ENCODE data around the gene FERMT2. TPM values are rescaled to one million over a fixed set of nuclear protein-coding genes. Genes with fewer than 3 reads are reported as not detected.

The FERMT2 gene
- total RNA-seq, 1 experiment from 2014 or later = 38.6 TPM

DNA sequence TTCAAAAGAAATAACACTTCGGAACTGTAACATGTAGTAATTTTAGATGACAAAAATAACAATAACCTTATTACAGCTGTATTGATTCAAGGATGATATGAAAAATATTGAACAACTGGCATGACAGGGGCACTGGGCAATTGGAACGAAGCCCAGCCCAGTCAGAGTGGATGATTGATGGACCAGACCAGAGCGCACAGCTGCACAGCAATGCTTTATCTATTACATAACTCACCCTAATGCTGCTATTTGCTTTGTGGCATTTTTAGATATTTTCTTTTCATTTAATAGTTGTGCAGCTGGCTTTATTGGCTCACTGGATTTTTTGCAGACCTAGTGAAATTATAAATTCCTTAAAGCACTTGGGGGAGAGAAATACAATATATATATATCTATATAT, 26.9 kb upstream of the FERMT2 start:
- Histone ChIP-seq H3F3A (ENCODE audit: low read length, unreplicated experiment) (no peaks in the 10 kb centered on the region), H3K4me1 (ENCODE audit: insufficient read depth, low read length) (0 out of 2 replicates have a peak, but pooled peaks cover 8% of the 10 kb centered on the region), H4K20me1 (ENCODE audit: low read length) (no peaks in the 10 kb centered on the region), H3K27ac (ENCODE audit: low read length) (no peak overlapping the region), H3K9me3 (ENCODE audit: low read length) (no peaks in the 10 kb centered on the region), H3K36me3 (ENCODE audit: low read depth, low read length) (no peaks in the 10 kb centered on the region), H3K4me3 (ENCODE audit: low read length) (no peak overlapping the region), H3K4me2 (ENCODE audit: low read length) (no peak overlapping the region), H2AFZ (ENCODE audit: low read length) (no peak overlapping the region), H3K9me2 (replicated peaks; ENCODE audit: low read length) (no peaks in the 10 kb centered on the region), H3K79me2 (ENCODE audit: low read length) (no peaks in the 10 kb centered on the region), H3K27me3 (ENCODE audit: low read length) (no peaks in the 10 kb centered on the region), H3K9ac (ENCODE audit: low read length) (no peak overlapping the region)
- TF ChIP-seq, protein P1, sequence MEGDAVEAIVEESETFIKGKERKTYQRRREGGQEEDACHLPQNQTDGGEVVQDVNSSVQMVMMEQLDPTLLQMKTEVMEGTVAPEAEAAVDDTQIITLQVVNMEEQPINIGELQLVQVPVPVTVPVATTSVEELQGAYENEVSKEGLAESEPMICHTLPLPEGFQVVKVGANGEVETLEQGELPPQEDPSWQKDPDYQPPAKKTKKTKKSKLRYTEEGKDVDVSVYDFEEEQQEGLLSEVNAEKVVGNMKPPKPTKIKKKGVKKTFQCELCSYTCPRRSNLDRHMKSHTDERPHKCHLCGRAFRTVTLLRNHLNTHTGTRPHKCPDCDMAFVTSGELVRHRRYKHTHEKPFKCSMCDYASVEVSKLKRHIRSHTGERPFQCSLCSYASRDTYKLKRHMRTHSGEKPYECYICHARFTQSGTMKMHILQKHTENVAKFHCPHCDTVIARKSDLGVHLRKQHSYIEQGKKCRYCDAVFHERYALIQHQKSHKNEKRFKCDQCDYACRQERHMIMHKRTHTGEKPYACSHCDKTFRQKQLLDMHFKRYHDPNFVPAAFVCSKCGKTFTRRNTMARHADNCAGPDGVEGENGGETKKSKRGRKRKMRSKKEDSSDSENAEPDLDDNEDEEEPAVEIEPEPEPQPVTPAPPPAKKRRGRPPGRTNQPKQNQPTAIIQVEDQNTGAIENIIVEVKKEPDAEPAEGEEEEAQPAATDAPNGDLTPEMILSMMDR (conservative IDR thresholded peaks at IDR 0.05; ENCODE audit: low read depth, low read length) = no peak
- no peak for TF ChIP-seq EZH2 (IDR thresholded peaks at IDR 0.05; ENCODE audit: low read length, unreplicated experiment)
- TF ChIP-seq EZH2phosphoT487 (IDR thresholded peaks at IDR 0.05; ENCODE audit: borderline replicate concordance, low read length) = no peak
- 0 out of 2 replicates have a peak, but pooled peaks have one; percentile 9 for ATAC-seq
- DNase-seq = no peak
- intact Hi-C loops (cut with micrococcal nuclease) = no loop called here
- CTCF ChIA-PET = no interaction called here
- no TSS peak for BruUV-seq (replicated peaks)
- POLR2A ChIA-PET (ENCODE audit: unreplicated experiment) = no interaction called here

DNA sequence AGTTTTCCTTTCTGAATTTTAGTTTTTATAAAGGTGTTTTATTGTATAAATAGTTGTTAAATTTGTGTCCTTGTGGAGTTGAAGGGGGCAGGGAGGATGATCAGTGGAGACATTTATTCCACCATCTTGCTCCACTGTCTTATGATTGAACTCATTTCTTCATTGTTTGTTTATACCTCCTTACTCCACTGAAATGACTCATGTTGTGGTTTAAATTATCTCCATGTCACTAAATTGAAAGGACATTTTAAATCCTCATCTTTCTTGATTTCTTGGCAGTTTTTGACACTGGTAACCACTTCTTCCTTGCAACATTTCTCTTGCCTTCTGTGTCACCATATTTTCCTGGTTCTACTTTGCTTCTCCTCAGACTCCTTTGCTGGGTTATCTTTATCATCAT, 23.6 kb upstream of the FERMT2 start:
- Histone ChIP-seq H2AFZ (ENCODE audit: low read length) (no peak overlapping the region), H3K36me3 (ENCODE audit: low read depth, low read length) (no peaks in the 10 kb centered on the region), H3F3A (ENCODE audit: low read length, unreplicated experiment) (no peaks in the 10 kb centered on the region), H3K27ac (ENCODE audit: low read length) (no peak overlapping the region), H3K4me2 (ENCODE audit: low read length) (peak overlapping the region; percentile 10; the same call in 1 of the 2 replicates), H3K4me3 (ENCODE audit: low read length) (no peak overlapping the region), H3K9me2 (replicated peaks; ENCODE audit: low read length) (no peaks in the 10 kb centered on the region), H3K27me3 (ENCODE audit: low read length) (no peaks in the 10 kb centered on the region), H3K79me2 (ENCODE audit: low read length) (no peaks in the 10 kb centered on the region), H3K9ac (ENCODE audit: low read length) (no peak overlapping the region), H4K20me1 (ENCODE audit: low read length) (no peaks in the 10 kb centered on the region), H3K4me1 (ENCODE audit: insufficient read depth, low read length) (0 out of 2 replicates have a peak, but pooled peaks cover 8% of the 10 kb centered on the region), H3K9me3 (ENCODE audit: low read length) (no peaks in the 10 kb centered on the region)
- intact Hi-C loops (cut with micrococcal nuclease) = no loop called here
- ChIA-PET CTCF (no interaction called here), POLR2A (ENCODE audit: unreplicated experiment) (no interaction called here)
- DNase-seq (peak; percentile 54), ATAC-seq (peak; percentile 83)
- BruUV-seq (replicated peaks) = no TSS peak
- TF ChIP-seq, protein P1 (conservative IDR thresholded peaks at IDR 0.05; ENCODE audit: low read depth, low read length) = no peak
- TF ChIP-seq EZH2 (IDR thresholded peaks at IDR 0.05; ENCODE audit: low read length, unreplicated experiment) (no peak), EZH2phosphoT487 (IDR thresholded peaks at IDR 0.05; ENCODE audit: borderline replicate concordance, low read length) (no peak)

DNA sequence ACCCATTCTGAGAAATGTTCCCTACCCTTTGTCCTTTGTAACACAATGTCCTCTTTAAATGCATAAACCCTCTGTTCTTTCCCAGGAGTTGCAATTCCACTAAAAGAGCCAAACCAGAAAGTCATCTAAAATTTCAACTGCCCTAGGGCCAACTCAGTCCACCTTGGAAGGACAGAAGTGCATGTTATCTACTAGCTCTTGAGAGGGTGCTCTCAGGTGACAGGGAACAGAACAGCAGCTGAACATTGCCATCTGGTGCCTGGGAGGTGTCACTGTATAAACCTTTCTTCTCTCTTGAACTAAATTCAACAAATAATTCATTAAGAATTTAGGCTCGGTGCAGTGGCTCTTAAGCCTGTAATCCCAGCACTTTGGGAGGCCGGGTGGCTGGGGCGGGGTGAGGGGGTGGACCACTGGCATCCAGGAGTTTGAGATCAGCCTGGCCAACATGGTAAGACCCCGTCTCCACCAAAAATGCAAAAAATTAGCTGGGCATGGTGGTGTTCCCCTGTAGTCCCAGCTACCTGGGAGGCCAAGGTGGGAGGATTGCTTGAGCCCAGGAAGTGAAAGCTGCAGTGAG, 10.3 kb upstream of the FERMT2 start:
- peak; percentile 88 for DNase-seq
- intact Hi-C loops (cut with micrococcal nuclease) = loop anchor here (1.0 to 10.0 kb wide), 6 partner anchors 62 to 486 kb away; partner anchors contain the start of gene DDHD1
- Histone ChIP-seq H3K9ac (ENCODE audit: low read length) (0 out of 2 replicates have a peak overlapping the region, but pooled peaks have one; percentile 2), H3K27ac (ENCODE audit: low read length) (peak overlapping the region; percentile 58), H4K20me1 (ENCODE audit: low read length) (no peaks in the 10 kb centered on the region), H3K36me3 (ENCODE audit: low read depth, low read length) (no peaks in the 10 kb centered on the region), H3K9me2 (replicated peaks; ENCODE audit: low read length) (no peaks in the 10 kb centered on the region; the same call in 1 of the 2 replicates), H3K9me3 (ENCODE audit: low read length) (no peaks in the 10 kb centered on the region), H3K4me3 (ENCODE audit: low read length) (peak overlapping the region; percentile 8; the same call in 1 of the 2 replicates), H3F3A (ENCODE audit: low read length, unreplicated experiment) (no peaks in the 10 kb centered on the region), H3K27me3 (ENCODE audit: low read length) (no peaks in the 10 kb centered on the region), H3K4me1 (ENCODE audit: insufficient read depth, low read length) (peaks cover 23% of the 10 kb centered on the region), H3K79me2 (ENCODE audit: low read length) (no peaks in the 10 kb centered on the region), H2AFZ (ENCODE audit: low read length) (peak overlapping the region; percentile 53), H3K4me2 (ENCODE audit: low read length) (peak overlapping the region; percentile 61)
- ChIA-PET CTCF (interaction anchor here (0.6 to 1.5 kb wide), 10 partner anchors 10 to 562 kb away, joined by 3 to 12 read pairs (median 7); partner anchors contain the start of gene FERMT2), POLR2A (ENCODE audit: unreplicated experiment) (interaction anchor here (0.5 to 1.0 kb wide), 5 partner anchors 54 to 233 kb away, joined by 3 to 5 read pairs (median 4); no protein-coding TSS in a partner anchor)
- no peak for TF ChIP-seq EZH2phosphoT487 (IDR thresholded peaks at IDR 0.05; ENCODE audit: borderline replicate concordance, low read length)
- TF ChIP-seq, protein P1 (conservative IDR thresholded peaks at IDR 0.05; ENCODE audit: low read depth, low read length) = peak; percentile 90
- TF ChIP-seq EZH2 (IDR thresholded peaks at IDR 0.05; ENCODE audit: low read length, unreplicated experiment) = no peak
- ATAC-seq = peak; percentile 90
- BruUV-seq (replicated peaks) = TSS peak; percentile 100
